ENCODE measurements around the gene SFTPA1.

- no peak for TF ChIP-seq CTCF (IDR thresholded peaks at IDR 0.05)
- no peak for TF ChIP-seq POLR2AphosphoS5 (IDR thresholded peaks at IDR 0.05)
Measured at GRCh38 chr10:79581044-79581443, 29.7 kb upstream of the SFTPA1 start.
